ENCODE results near the gene DQX1. TPM values are rescaled to one million over a fixed set of nuclear protein-coding genes. Genes with fewer than 3 reads are reported as not detected.

The DQX1 gene
- total RNA-seq, 1 donor, result not detected

- H3K4me3 ChIP-seq (ENCODE audit: low read depth, low read length), result peak overlapping the region; percentile 71
- peak; percentile 92 for DNase-seq (ENCODE audit: low read depth)
- TF ChIP-seq CTCF (IDR thresholded peaks at IDR 0.05; ENCODE audit: insufficient read depth, low read depth, low read length), result peak; percentile 23
Measured at GRCh38 chr2:74502720-74503505, 23.1 kb downstream of the DQX1 start.

GRCh38 chr2:74502147-74502719 is 23.8 kb downstream of the DQX1 start:
- DNase-seq (ENCODE audit: low read depth), result no peak
- no peak for TF ChIP-seq CTCF (IDR thresholded peaks at IDR 0.05; ENCODE audit: insufficient read depth, low read depth, low read length)
- H3K4me3 ChIP-seq (ENCODE audit: low read depth, low read length), result peak overlapping the region; percentile 71

- peak overlapping the region; percentile 71 for H3K4me3 ChIP-seq (ENCODE audit: low read depth, low read length)
- no peak for TF ChIP-seq CTCF (IDR thresholded peaks at IDR 0.05; ENCODE audit: insufficient read depth, low read depth, low read length)
- no peak for DNase-seq (ENCODE audit: low read depth)
Measured at GRCh38 chr2:74501335-74502071, 24.5 kb downstream of the DQX1 start.

- no peak for TF ChIP-seq CTCF (IDR thresholded peaks at IDR 0.05; ENCODE audit: insufficient read depth, low read depth, low read length)
- no peak overlapping the region for H3K4me3 ChIP-seq (ENCODE audit: low read depth, low read length)
- no peak for DNase-seq (ENCODE audit: low read depth)
Measured at GRCh38 chr2:74500578-74500946, 25.5 kb downstream of the DQX1 start.

GRCh38 chr2:74499940-74500577 is 26.0 kb downstream of the DQX1 start:
- DNase-seq (ENCODE audit: low read depth), result no peak
- peak overlapping the region; percentile 57 for H3K4me3 ChIP-seq (ENCODE audit: low read depth, low read length)
- TF ChIP-seq CTCF (IDR thresholded peaks at IDR 0.05; ENCODE audit: insufficient read depth, low read depth, low read length), result no peak

GRCh38 chr2:74499267-74499939 is 26.6 kb downstream of the DQX1 start, which contains the start of gene LBX2:
LBX2 (minus strand) TSS chr2:74499603; CDS start chr2:74499537, 66 bp downstream.
- peak; percentile 37 for DNase-seq (ENCODE audit: low read depth)
- H3K4me3 ChIP-seq (ENCODE audit: low read depth, low read length), result peak within 1 kb of the TSS; percentile 57
- no peak for TF ChIP-seq CTCF (IDR thresholded peaks at IDR 0.05; ENCODE audit: insufficient read depth, low read depth, low read length)
